Panc1 (cell line): ENCODE data around the gene GPC6.

Experiments used
- CTCF ChIP-seq: fragments of 450-650 bp; IDR thresholded peaks from 2 replicates; pipeline ENCODE4 v1.5.1; 2017; ENCODE audit warnings: mild to moderate bottlenecking
- POLR2AphosphoS5 ChIP-seq: IDR thresholded peaks from 2 replicates; pipeline ENCODE4 v1.6.1; 2012; ENCODE audit warnings: mild to moderate bottlenecking, low read depth, low read length, moderate library complexity
- REST ChIP-seq, 2 experiments: IDR thresholded peaks; 2 replicates each; pipeline ENCODE4 v1.6.1; 2011 to 2012; ENCODE audit warnings: low read depth in 2 of 2, control low read depth in 1 of 2, low read length in 1 of 2, mild to moderate bottlenecking in 1 of 2, moderate library complexity in 1 of 2; ENCODE audit not compliant: insufficient read depth in 1 of 2
- SIN3A ChIP-seq: IDR thresholded peaks from 2 replicates; pipeline ENCODE4 v1.6.1; 2012; ENCODE audit warnings: low read depth, mild to moderate bottlenecking, low read length, moderate library complexity, borderline replicate concordance; ENCODE audit not compliant: insufficient read depth
- TCF7L2 ChIP-seq: IDR thresholded peaks from 2 replicates; pipeline ENCODE4 v1.6.1; 2011; ENCODE audit warnings: mild to moderate bottlenecking, low read depth, low read length, inconsistent platforms

GRCh38 chr13:94115054-94115453 lies 888.4 kb downstream of the GPC6 start:
- TF ChIP-seq CTCF (no peak), REST (IDR thresholded peaks at IDR 0.05; ENCODE audit: insufficient read depth in 1 of 2, low read depth in 2 of 2, low read length in 1 of 2) (no peak), SIN3A (no peak), POLR2AphosphoS5 (no peak), TCF7L2 (no peak)
